MCF 10A (cell line): ENCODE data around the gene CCDC177. TPM values are rescaled to one million over a fixed set of nuclear protein-coding genes. Genes with fewer than 3 reads are reported as not detected.

Experiments used
- BruUV-seq: library from RNA; stranded (reverse); fragments of 400-500 nt; replicated peaks from 2 replicates; lab custom pipeline; 2021; lab: Mats Ljungman, UMichigan
- CTCF ChIA-PET: fragments of 300-600 bp; sonication (Branson Sonifier 250); formaldehyde crosslinking; extraction: SDS; loops from one replicate; lab custom pipeline; 2021; ENCODE audit warnings: antibody characterized with exemption, inconsistent platforms; lab: Yijun Ruan, JAX
- POLR2A ChIA-PET: fragments of 300-600, 350-650 bp; sonication (Branson Sonifier 250); formaldehyde crosslinking; extraction: SDS; loops from one replicate; lab custom pipeline; 2020; ENCODE audit warnings: antibody characterized with exemption, inconsistent platforms; lab: Yijun Ruan, JAX
- DNase-seq: peaks from one replicate; pipeline ENCODE4 v3.0.0-alpha.2; 2018; ENCODE audit not compliant: unreplicated experiment
- H3K27ac Mint-ChIP-seq: one replicate; pipeline ENCODE4 v1.8.0; 2022; ENCODE audit warnings: mild to moderate bottlenecking, low read depth, mixed read lengths; ENCODE audit not compliant: unreplicated experiment
- H3K27me3 Mint-ChIP-seq: one replicate; pipeline ENCODE4 v1.8.0; 2022; ENCODE audit warnings: mixed read lengths; ENCODE audit not compliant: insufficient read depth, unreplicated experiment
- H3K36me3 Mint-ChIP-seq: one replicate; pipeline ENCODE4 v1.8.0; 2022; ENCODE audit warnings: mild to moderate bottlenecking, moderate library complexity, mixed read lengths; ENCODE audit not compliant: insufficient read depth, unreplicated experiment
- H3K4me1 Mint-ChIP-seq: one replicate; pipeline ENCODE4 v1.8.0; 2022; ENCODE audit warnings: mixed read lengths; ENCODE audit not compliant: insufficient read depth, unreplicated experiment
- H3K4me3 Mint-ChIP-seq: one replicate; pipeline ENCODE4 v1.8.0; 2022; ENCODE audit warnings: mild to moderate bottlenecking, moderate library complexity, mixed read lengths; ENCODE audit not compliant: unreplicated experiment
- H3K9me3 Mint-ChIP-seq: one replicate; pipeline ENCODE4 v1.8.0; 2022; ENCODE audit warnings: mixed read lengths; ENCODE audit not compliant: unreplicated experiment
- intact Hi-C: fragments of 100-400 bp; cut with micrococcal nuclease; formaldehyde crosslinking; loops from 2 replicates; pipeline ENCODE4 v1.14.1; 2022
- total RNA-seq: library from RNA; stranded (reverse); gene quantifications from 2 replicates; pipeline ENCODE4 v1.2.3, GENCODE V29; 2022
- TF ChIP-seq, protein P1 (sequence below): fragments of 200-600 bp; IDR thresholded peaks from one replicate; pipeline ENCODE4 v1.8.0; 2022; ENCODE audit warnings: antibody characterized with exemption, mild to moderate bottlenecking; ENCODE audit not compliant: unreplicated experiment

CCDC177 gene
- total RNA-seq, 1 experiment from 2014 or later: not detected

- ChIA-PET CTCF (interaction anchor here (0.6 kb wide), 2 partner anchors 13 to 618 kb away, joined by 3 read pairs; no protein-coding TSS in a partner anchor), POLR2A (no interaction called here)
- TF ChIP-seq, protein P1, sequence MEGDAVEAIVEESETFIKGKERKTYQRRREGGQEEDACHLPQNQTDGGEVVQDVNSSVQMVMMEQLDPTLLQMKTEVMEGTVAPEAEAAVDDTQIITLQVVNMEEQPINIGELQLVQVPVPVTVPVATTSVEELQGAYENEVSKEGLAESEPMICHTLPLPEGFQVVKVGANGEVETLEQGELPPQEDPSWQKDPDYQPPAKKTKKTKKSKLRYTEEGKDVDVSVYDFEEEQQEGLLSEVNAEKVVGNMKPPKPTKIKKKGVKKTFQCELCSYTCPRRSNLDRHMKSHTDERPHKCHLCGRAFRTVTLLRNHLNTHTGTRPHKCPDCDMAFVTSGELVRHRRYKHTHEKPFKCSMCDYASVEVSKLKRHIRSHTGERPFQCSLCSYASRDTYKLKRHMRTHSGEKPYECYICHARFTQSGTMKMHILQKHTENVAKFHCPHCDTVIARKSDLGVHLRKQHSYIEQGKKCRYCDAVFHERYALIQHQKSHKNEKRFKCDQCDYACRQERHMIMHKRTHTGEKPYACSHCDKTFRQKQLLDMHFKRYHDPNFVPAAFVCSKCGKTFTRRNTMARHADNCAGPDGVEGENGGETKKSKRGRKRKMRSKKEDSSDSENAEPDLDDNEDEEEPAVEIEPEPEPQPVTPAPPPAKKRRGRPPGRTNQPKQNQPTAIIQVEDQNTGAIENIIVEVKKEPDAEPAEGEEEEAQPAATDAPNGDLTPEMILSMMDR: no peak
- intact Hi-C loops: no loop called here
- no peaks in the 10 kb centered on the region for H3K4me1 Mint-ChIP-seq
- no peak for DNase-seq
- BruUV-seq: no TSS peak
- no peak overlapping the region for H3K4me3 Mint-ChIP-seq
- no peak overlapping the region for H3K27ac Mint-ChIP-seq
- no peaks in the 10 kb centered on the region for H3K36me3 Mint-ChIP-seq
- no peaks in the 10 kb centered on the region for H3K9me3 Mint-ChIP-seq
- peaks cover 29% of the 10 kb centered on the region for H3K27me3 Mint-ChIP-seq
These were observed 44.6 kb downstream of the CCDC177 start for GRCh38 chr14:69530095-69530494.

DNA sequence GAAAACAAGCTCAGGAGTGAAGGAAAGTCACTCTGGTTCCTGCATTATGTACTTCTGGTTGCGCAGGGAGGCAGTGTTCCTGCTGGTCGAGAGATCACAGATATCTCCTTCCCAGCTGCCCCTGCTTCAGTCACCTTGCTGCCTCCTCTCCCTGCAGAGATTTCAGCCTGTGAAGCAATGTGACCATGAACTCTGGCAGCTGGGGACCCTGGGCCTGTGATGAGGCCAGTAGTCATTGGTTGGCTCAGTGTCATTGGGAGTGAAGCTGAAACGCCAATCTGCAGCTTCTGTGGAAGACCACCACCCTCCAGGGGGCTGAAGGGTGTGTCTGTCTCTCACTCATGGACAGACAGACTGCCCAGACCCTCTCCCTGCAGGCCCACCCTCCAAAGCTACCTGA lies 45.1 kb downstream of the CCDC177 start:
- CTCF ChIA-PET: interaction anchor here (0.6 to 1.3 kb wide), 5 partner anchors 12 to 617 kb away, joined by 3 to 4 read pairs (median 3); no protein-coding TSS in a partner anchor
- DNase-seq: no peak
- H3K4me1 Mint-ChIP-seq: no peaks in the 10 kb centered on the region
- peaks cover 34% of the 10 kb centered on the region for H3K27me3 Mint-ChIP-seq
- no peak overlapping the region for H3K27ac Mint-ChIP-seq
- no peaks in the 10 kb centered on the region for H3K36me3 Mint-ChIP-seq
- TF ChIP-seq, protein P1: no peak
- POLR2A ChIA-PET: interaction anchor here (0.7 kb wide), 1 partner anchor 45 kb away, joined by 3 read pairs; no protein-coding TSS in a partner anchor
- no peak overlapping the region for H3K4me3 Mint-ChIP-seq
- BruUV-seq: no TSS peak
- intact Hi-C loops: no loop called here
- H3K9me3 Mint-ChIP-seq: no peaks in the 10 kb centered on the region

GRCh38 chr14:69528930-69529329 lies 45.7 kb downstream of the CCDC177 start:
- Mint-ChIP-seq H3K4me1 (no peaks in the 10 kb centered on the region), H3K36me3 (no peaks in the 10 kb centered on the region), H3K27me3 (peaks cover 32% of the 10 kb centered on the region), H3K4me3 (no peak overlapping the region), H3K9me3 (no peaks in the 10 kb centered on the region), H3K27ac (no peak overlapping the region)
- TF ChIP-seq, protein P1: no peak
- ChIA-PET CTCF (interaction anchor here (0.6 to 2.0 kb wide), 5 partner anchors 20 to 50 kb away, joined by 3 to 9 read pairs (median 4); partner anchors contain the start of gene CCDC177), POLR2A (interaction anchor here (0.7 kb wide), 1 partner anchor 45 kb away, joined by 3 read pairs; no protein-coding TSS in a partner anchor)
- intact Hi-C loops: no loop called here
- DNase-seq: no peak
- no TSS peak for BruUV-seq

DNA sequence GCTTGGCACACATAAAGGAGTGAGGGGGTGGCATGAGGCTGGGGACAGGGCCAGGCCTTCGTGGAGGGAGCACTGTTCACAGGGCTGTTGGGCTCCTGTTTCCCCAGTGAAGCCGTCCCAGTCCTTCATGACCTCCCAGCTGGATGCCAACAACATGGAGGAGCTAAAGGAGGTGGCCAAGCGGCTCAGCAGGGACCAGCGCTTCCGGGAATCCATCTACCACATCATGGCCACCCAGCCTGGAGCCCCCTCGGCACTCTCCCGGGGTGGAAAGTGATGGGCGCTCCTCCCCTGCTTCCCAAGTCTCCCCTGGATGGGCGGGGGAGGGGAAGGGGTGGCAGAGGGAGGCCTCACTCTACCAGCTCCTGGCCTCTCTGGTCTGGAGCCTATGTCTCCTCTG lies 46.5 kb downstream of the CCDC177 start:
- intact Hi-C loops: no loop called here
- DNase-seq: no peak
- Mint-ChIP-seq H3K4me3 (no peak overlapping the region), H3K9me3 (no peaks in the 10 kb centered on the region), H3K36me3 (no peaks in the 10 kb centered on the region), H3K27ac (no peak overlapping the region), H3K27me3 (peaks cover 25% of the 10 kb centered on the region), H3K4me1 (no peaks in the 10 kb centered on the region)
- POLR2A ChIA-PET: interaction anchor here (0.6 kb wide), 1 partner anchor 130 kb away, joined by 3 read pairs; no protein-coding TSS in a partner anchor
- CTCF ChIA-PET: interaction anchor here (0.6 to 2.0 kb wide), 5 partner anchors 11 to 58 kb away, joined by 3 to 9 read pairs (median 3); partner anchors contain the start of gene CCDC177
- BruUV-seq: no TSS peak
- TF ChIP-seq, protein P1: no peak
